Panc1 (cell line): ENCODE data around the gene MYBPHL. TPM values are rescaled to one million over a fixed set of nuclear protein-coding genes. Genes with fewer than 3 reads are reported as not detected.

ENCODE experiments used
- ATAC-seq: fragments of 200-7000 bp; cut with Tn5 transposase; 2 replicates; pipeline ENCODE4 v1.9.1; 2020; ENCODE audit warnings: mild to moderate bottlenecking, moderate library complexity
- BruUV-seq: library from RNA; stranded (reverse); fragments of 400-500 nt; replicated peaks from 2 replicates; lab custom pipeline; 2021; lab: Mats Ljungman, UMichigan
- CTCF ChIA-PET: fragments of 300-600 bp; sonication (Branson Sonifier 250); formaldehyde crosslinking; loops from one replicate; lab custom pipeline; 2022; ENCODE audit warnings: antibody characterized with exemption; lab: Charles Lee
- POLR2A ChIA-PET: fragments of 300-600 bp; sonication (Branson Sonifier 250); formaldehyde crosslinking; loops from one replicate; lab custom pipeline; 2022; ENCODE audit warnings: antibody characterized with exemption; lab: Charles Lee
- DNase-seq: peaks from one replicate; pipeline ENCODE4 v3.0.0-alpha.2; 2010; ENCODE audit warnings: low read depth, low spot score
- H3K27ac ChIP-seq: 2 replicates; pipeline ENCODE4 v1.5.1; 2011; ENCODE audit warnings: mild to moderate bottlenecking, low read length, inconsistent platforms
- H3K27me3 ChIP-seq: fragments of 200-500 bp; sonication (Bioruptor generic); 2 replicates; pipeline ENCODE4 v1.6.0; 2014; ENCODE audit warnings: low read length, inconsistent platforms; ENCODE audit not compliant: control insufficient read depth, insufficient read depth
- H3K36me3 ChIP-seq: fragments of 200-500 bp; sonication (Bioruptor generic); 2 replicates; pipeline ENCODE4 v1.5.1; 2014; ENCODE audit warnings: inconsistent platforms, mild to moderate bottlenecking, low read length, moderate library complexity; ENCODE audit not compliant: control insufficient read depth, insufficient read depth
- H3K4me1 ChIP-seq: 2 replicates; pipeline ENCODE4 v1.5.1; 2011; ENCODE audit warnings: inconsistent platforms, mild to moderate bottlenecking, low read length, moderate library complexity; ENCODE audit not compliant: control insufficient read depth, insufficient read depth
- H3K4me3 ChIP-seq, 2 experiments: 2 replicates each; pipeline ENCODE4 v1.5.1; 2011 to 2012; ENCODE audit warnings: low read depth in 2 of 2, low read length in 2 of 2, mild to moderate bottlenecking in 2 of 2, inconsistent platforms in 1 of 2, moderate library complexity in 1 of 2
- H3K9me3 ChIP-seq: fragments of 200-500 bp; sonication (Bioruptor generic); 2 replicates; pipeline ENCODE4 v1.5.1; 2014; ENCODE audit warnings: low read depth, mild to moderate bottlenecking, inconsistent platforms, low read length, moderate library complexity; ENCODE audit not compliant: control insufficient read depth, insufficient read depth
- POLR2AphosphoS5 ChIP-seq: IDR thresholded peaks from 2 replicates; pipeline ENCODE4 v1.6.1; 2012; ENCODE audit warnings: mild to moderate bottlenecking, low read depth, low read length, moderate library complexity
- SIN3A ChIP-seq: IDR thresholded peaks from 2 replicates; pipeline ENCODE4 v1.6.1; 2012; ENCODE audit warnings: low read depth, mild to moderate bottlenecking, low read length, moderate library complexity, borderline replicate concordance; ENCODE audit not compliant: insufficient read depth
- TCF7L2 ChIP-seq: IDR thresholded peaks from 2 replicates; pipeline ENCODE4 v1.6.1; 2011; ENCODE audit warnings: mild to moderate bottlenecking, low read depth, low read length, inconsistent platforms
- in situ Hi-C: cut with HindIII; loops from 2 replicates; pipeline ENCODE4 v1.10.0; 2016; ENCODE audit warnings: low sequenced_read_pairs, low pct_unique_long_range_greater_than_20kb
- intact Hi-C: fragments of 100-400 bp; cut with micrococcal nuclease; formaldehyde crosslinking; loops from one replicate; pipeline ENCODE4 v1.10.0; 2022; ENCODE audit not compliant: unreplicated experiment
- total RNA-seq: library from RNA; stranded (reverse); gene quantifications from one replicate; pipeline ENCODE4 v1.2.1, GENCODE V29; 2021; ENCODE audit not compliant: unreplicated experiment
- TF ChIP-seq, protein P1 (sequence below), 2 experiments: IDR thresholded peaks; 2 replicates each; pipeline ENCODE4 v1.6.1; 2011 to 2012; ENCODE audit warnings: low read depth in 2 of 2, control low read depth in 1 of 2, low read length in 1 of 2, mild to moderate bottlenecking in 1 of 2, moderate library complexity in 1 of 2; ENCODE audit not compliant: insufficient read depth in 1 of 2
- TF ChIP-seq, protein P2 (sequence below): fragments of 450-650 bp; IDR thresholded peaks from 2 replicates; pipeline ENCODE4 v1.5.1; 2017; ENCODE audit warnings: mild to moderate bottlenecking

The MYBPHL gene
- total RNA-seq, 1 experiment from 2014 or later: not detected

DNA sequence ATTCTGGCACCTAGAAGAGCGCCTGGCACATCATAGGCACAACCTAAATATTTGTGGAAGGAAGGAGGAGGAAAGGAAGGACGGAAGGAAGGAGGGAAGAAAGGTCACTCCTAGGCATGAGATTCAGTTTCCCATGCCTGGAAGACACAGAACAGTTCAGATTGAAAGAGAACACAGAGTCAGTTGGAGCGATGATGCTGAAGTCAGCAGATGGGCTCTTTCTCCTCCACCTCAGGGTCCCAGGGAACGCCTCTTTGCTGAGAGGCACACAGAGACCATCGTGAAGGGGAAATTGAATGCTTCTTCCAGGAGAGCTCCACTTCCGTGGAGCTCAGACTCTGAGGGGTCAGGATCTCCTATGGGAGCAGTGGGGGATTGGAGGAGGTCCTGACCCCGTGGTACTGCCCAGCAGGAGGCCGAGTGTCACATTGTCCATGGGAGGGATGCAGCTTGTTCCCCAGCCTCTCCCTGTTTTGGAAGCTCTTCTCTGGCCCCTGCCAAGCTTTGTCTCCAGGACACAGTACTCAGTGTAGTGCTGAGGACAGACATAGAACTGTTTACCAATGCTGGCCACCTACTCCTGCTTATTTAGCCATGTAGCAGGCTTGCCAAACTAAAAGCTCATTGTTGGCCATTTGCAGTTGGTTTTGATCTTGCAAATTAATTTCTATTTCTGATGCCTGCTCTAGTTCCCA lies 2.4 kb downstream of the MYBPHL start:
- Histone ChIP-seq H3K4me3 (no peak overlapping the region), H3K27ac (no peak overlapping the region), H3K4me1 (no peaks in the 10 kb centered on the region), H3K27me3 (no peaks in the 10 kb centered on the region), H3K9me3 (no peaks in the 10 kb centered on the region), H3K36me3 (no peaks in the 10 kb centered on the region)
- CTCF ChIA-PET: interaction anchor here (0.5 to 0.9 kb wide), 2 partner anchors 94 to 113 kb away, joined by 3 read pairs; no protein-coding TSS in a partner anchor
- in situ Hi-C loops: no loop called here
- TF ChIP-seq POLR2AphosphoS5 (no peak), TCF7L2 (no peak), SIN3A (no peak)
- TF ChIP-seq, protein P1, sequence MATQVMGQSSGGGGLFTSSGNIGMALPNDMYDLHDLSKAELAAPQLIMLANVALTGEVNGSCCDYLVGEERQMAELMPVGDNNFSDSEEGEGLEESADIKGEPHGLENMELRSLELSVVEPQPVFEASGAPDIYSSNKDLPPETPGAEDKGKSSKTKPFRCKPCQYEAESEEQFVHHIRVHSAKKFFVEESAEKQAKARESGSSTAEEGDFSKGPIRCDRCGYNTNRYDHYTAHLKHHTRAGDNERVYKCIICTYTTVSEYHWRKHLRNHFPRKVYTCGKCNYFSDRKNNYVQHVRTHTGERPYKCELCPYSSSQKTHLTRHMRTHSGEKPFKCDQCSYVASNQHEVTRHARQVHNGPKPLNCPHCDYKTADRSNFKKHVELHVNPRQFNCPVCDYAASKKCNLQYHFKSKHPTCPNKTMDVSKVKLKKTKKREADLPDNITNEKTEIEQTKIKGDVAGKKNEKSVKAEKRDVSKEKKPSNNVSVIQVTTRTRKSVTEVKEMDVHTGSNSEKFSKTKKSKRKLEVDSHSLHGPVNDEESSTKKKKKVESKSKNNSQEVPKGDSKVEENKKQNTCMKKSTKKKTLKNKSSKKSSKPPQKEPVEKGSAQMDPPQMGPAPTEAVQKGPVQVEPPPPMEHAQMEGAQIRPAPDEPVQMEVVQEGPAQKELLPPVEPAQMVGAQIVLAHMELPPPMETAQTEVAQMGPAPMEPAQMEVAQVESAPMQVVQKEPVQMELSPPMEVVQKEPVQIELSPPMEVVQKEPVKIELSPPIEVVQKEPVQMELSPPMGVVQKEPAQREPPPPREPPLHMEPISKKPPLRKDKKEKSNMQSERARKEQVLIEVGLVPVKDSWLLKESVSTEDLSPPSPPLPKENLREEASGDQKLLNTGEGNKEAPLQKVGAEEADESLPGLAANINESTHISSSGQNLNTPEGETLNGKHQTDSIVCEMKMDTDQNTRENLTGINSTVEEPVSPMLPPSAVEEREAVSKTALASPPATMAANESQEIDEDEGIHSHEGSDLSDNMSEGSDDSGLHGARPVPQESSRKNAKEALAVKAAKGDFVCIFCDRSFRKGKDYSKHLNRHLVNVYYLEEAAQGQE (IDR thresholded peaks at IDR 0.05; ENCODE audit: insufficient read depth in 1 of 2, low read depth in 2 of 2, low read length in 1 of 2): no peak
- TF ChIP-seq, protein P2, sequence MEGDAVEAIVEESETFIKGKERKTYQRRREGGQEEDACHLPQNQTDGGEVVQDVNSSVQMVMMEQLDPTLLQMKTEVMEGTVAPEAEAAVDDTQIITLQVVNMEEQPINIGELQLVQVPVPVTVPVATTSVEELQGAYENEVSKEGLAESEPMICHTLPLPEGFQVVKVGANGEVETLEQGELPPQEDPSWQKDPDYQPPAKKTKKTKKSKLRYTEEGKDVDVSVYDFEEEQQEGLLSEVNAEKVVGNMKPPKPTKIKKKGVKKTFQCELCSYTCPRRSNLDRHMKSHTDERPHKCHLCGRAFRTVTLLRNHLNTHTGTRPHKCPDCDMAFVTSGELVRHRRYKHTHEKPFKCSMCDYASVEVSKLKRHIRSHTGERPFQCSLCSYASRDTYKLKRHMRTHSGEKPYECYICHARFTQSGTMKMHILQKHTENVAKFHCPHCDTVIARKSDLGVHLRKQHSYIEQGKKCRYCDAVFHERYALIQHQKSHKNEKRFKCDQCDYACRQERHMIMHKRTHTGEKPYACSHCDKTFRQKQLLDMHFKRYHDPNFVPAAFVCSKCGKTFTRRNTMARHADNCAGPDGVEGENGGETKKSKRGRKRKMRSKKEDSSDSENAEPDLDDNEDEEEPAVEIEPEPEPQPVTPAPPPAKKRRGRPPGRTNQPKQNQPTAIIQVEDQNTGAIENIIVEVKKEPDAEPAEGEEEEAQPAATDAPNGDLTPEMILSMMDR: no peak
- no TSS peak for BruUV-seq
- POLR2A ChIA-PET: no interaction called here
- intact Hi-C loops: no loop called here
- ATAC-seq: no peak
- no peak for DNase-seq

DNA sequence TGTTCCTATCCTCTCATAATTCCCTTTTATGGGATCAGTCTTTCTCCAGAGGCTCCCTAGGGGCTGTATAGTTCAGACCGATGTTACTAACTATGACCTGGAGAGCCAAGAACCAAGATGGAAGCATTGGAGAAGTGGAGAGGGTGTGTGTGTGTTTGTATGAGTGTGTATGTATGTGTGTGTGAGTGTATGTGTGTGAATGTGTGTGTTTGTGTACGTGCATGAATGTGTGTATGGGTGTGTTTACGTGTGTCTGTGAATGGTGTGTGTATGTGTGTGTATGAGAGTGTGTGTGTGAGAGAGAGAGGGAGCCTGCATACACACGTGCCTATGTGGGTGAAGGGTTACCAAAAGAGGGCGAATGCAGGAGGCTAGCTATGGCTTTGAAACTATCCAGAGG lies 4.9 kb downstream of the MYBPHL start:
- H3K4me3 ChIP-seq: no peak overlapping the region
- CTCF ChIA-PET: no interaction called here
- no peak for TF ChIP-seq TCF7L2
- TF ChIP-seq SIN3A: no peak
- TF ChIP-seq POLR2AphosphoS5: no peak
- TF ChIP-seq, protein P2: no peak
- no TSS peak for BruUV-seq
- no peaks in the 10 kb centered on the region for H3K4me1 ChIP-seq
- POLR2A ChIA-PET: no interaction called here
- no peak for DNase-seq
- no peaks in the 10 kb centered on the region for H3K9me3 ChIP-seq
- no peak overlapping the region for H3K27ac ChIP-seq
- intact Hi-C loops (no loop called here), in situ Hi-C loops (no loop called here)
- no peaks in the 10 kb centered on the region for H3K27me3 ChIP-seq
- no peak for ATAC-seq
- H3K36me3 ChIP-seq: no peaks in the 10 kb centered on the region
